Mammary epithelial cell (primary cell): Measurements from ENCODE around the gene SMPD1.

ENCODE experiments used
- EZH2 ChIP-seq: IDR thresholded peaks from 2 replicates; pipeline ENCODE4 v1.6.1; 2012; ENCODE audit warnings: low read length, inconsistent platforms, borderline replicate concordance
- TF ChIP-seq, protein P1 (sequence below), 2 donors: IDR thresholded peaks in 1 of 2; conservative IDR thresholded peaks in 1 of 2; 2 replicates each; pipeline ENCODE4 v1.5.1; 2011 to 2012; ENCODE audit warnings: inconsistent platforms in 2 of 2, low read length in 2 of 2, mild to moderate bottlenecking in 2 of 2, control low read depth in 1 of 2, low read depth in 1 of 2; ENCODE audit not compliant: insufficient read depth in 1 of 2; ENCODE audit errors: extremely low read depth in 1 of 2

DNA sequence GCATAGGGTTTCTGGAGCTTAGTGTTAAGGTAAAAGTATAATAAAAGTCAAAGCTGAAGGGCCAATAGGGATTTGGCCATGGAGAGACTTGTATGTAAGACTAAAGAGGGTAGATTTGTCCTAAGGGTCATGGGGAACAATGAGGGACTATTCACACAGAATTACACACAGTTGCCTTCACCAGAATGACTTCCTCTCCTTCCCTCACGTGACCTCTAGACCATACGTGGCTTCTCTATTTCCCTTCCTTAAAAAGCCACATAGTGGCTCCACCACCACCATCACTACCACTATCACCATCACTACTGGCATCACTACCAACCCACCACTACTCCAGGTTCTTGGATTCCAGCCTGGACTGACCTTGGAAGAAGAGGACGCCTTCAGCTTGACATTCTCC is 47.7 kb downstream of the SMPD1 start:
- TF ChIP-seq, protein P1, sequence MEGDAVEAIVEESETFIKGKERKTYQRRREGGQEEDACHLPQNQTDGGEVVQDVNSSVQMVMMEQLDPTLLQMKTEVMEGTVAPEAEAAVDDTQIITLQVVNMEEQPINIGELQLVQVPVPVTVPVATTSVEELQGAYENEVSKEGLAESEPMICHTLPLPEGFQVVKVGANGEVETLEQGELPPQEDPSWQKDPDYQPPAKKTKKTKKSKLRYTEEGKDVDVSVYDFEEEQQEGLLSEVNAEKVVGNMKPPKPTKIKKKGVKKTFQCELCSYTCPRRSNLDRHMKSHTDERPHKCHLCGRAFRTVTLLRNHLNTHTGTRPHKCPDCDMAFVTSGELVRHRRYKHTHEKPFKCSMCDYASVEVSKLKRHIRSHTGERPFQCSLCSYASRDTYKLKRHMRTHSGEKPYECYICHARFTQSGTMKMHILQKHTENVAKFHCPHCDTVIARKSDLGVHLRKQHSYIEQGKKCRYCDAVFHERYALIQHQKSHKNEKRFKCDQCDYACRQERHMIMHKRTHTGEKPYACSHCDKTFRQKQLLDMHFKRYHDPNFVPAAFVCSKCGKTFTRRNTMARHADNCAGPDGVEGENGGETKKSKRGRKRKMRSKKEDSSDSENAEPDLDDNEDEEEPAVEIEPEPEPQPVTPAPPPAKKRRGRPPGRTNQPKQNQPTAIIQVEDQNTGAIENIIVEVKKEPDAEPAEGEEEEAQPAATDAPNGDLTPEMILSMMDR (conservative IDR thresholded peaks at IDR 0.05 in 1 of 2, IDR thresholded peaks at IDR 0.05 in 1 of 2; ENCODE audit: extremely low read depth in 1 of 2, insufficient read depth in 1 of 2, low read depth in 1 of 2, low read length in 2 of 2) = no peak
- no peak for TF ChIP-seq EZH2
